Heart left ventricle (tissue), 16 donors: ENCODE measurements around the gene PCDH15. TPM values are rescaled to one million over a fixed set of nuclear protein-coding genes. Genes with fewer than 3 reads are reported as not detected.

Source experiments
- ATAC-seq, 4 donors: fragments of 200-7000 bp; cut with Tn5 transposase; one replicate each; pipeline ENCODE4 v1.9.1; 2020 to 2022; ENCODE audit warnings: moderate library complexity in 4 of 4, mild to moderate bottlenecking in 3 of 4, moderate number of reproducible peaks in 1 of 4
- DNase-seq, 5 donors: peaks; one replicate each; pipeline ENCODE4 v3.0.0-alpha.2; 2020
- H3K27ac ChIP-seq, 12 donors: fragments of 200-600 bp; sonication (generic) in 4 of 12; one replicate each; pipeline versions ENCODE4 v1.5.0 to v1.8.0; 2016 to 2022; ENCODE audit warnings: mild to moderate bottlenecking in 2 of 12
- H3K27me3 ChIP-seq, 9 donors: fragments of 200-600 bp; sonication (generic) in 2 of 9; one replicate each; pipeline versions ENCODE4 v1.5.1 to v1.8.0; 2016 to 2022; ENCODE audit warnings: mild to moderate bottlenecking in 3 of 9
- H3K36me3 ChIP-seq, 9 donors: fragments of 200-600 bp; sonication (generic) in 2 of 9; one replicate each; pipeline versions ENCODE4 v1.5.0 to v1.8.0; 2018 to 2022; ENCODE audit warnings: mild to moderate bottlenecking in 2 of 9
- H3K4me1 ChIP-seq, 12 donors: fragments of 200-600 bp; sonication (generic) in 4 of 12; one replicate each; pipeline versions ENCODE4 v1.5.0 to v1.8.0; 2016 to 2022; ENCODE audit warnings: mild to moderate bottlenecking in 3 of 12
- H3K4me3 ChIP-seq, 12 donors: fragments of 200-600 bp; sonication (generic) in 4 of 12; one replicate each; pipeline versions ENCODE4 v1.5.0 to v1.8.0; 2017 to 2022; ENCODE audit warnings: mild to moderate bottlenecking in 9 of 12, moderate library complexity in 4 of 12
- H3K9me3 ChIP-seq, 12 donors: fragments of 200-600 bp; sonication (generic) in 4 of 12; one replicate each; pipeline versions ENCODE4 v1.5.0 to v1.8.0; 2016 to 2022; ENCODE audit warnings: mild to moderate bottlenecking in 1 of 12
- CTCF ChIP-seq, 12 donors: fragments of 200-600 bp; sonication (generic) in 4 of 12; IDR thresholded peaks; one replicate each; pipeline versions ENCODE4 v1.5.0 to v1.8.0; 2018 to 2022; ENCODE audit warnings: antibody characterized with exemption in 12 of 12, mild to moderate bottlenecking in 5 of 12
- POLR2A ChIP-seq, 2 donors: fragments of 450-650 bp; IDR thresholded peaks; one replicate each; pipeline ENCODE4 v1.6.1; 2017; ENCODE audit warnings: antibody characterized with exemption in 2 of 2, mild to moderate bottlenecking in 2 of 2, moderate library complexity in 2 of 2
- whole genome bisulfite sequencing, 4 donors: extraction: QIAGEN DNeasy Blood & Tissue Kit in 2 of 4; methylation state at CpG; one replicate each; pipeline versions ENCODE4 v1.1.5 to v1.1.7; 2013 to 2018; 5-methylcytosine and 5-hydroxymethylcytosine counted together
- intact Hi-C, 10 donors: fragments of 100-400 bp; cut with DNase I; formaldehyde crosslinking; loops; one replicate each; pipeline versions ENCODE4 v1.11.1 to v1.14.2; 2022
- polyA plus RNA-seq, 2 donors: library from polyadenylated mRNA; stranded (reverse); fragments of 200-250 nt; gene quantifications; one replicate each; pipeline ENCODE4 v1.2.3, GENCODE V29; 2013
- total RNA-seq, 9 donors: library from RNA; depleted of rRNA in 2 of 9; stranded (reverse); fragments of >200 nt in 2 of 9; fragmentation: NEBNext Ultra II Directional in 3 of 9; extraction: Animal tissue kit (Norgen Biotek cat#: 25700) in 3 of 9; gene quantifications; one replicate each; pipeline versions ENCODE4 v1.1.0 to v1.2.4, GENCODE V29; 2016 to 2023
- donor health status: ischemic (EF 13 %, LVEDD 7.1; RV severe dilation, severe dysfunction).
- donor health status: healthy with polysubstance abuse.
- donor health status: DM: no; HTN: yes; CAD: no.
- donor health status: DM: no; HTN: no; CAD: no.
- donor health status: ischemic (EF 25% LVEDD 6.9; RV normal size, moderate dysfunction).
- donor health status: ischemic (EF 25% LVEDD 5.7; RV mildly dilated, moderate dysfunction).
- donor health status: healthy.
- donor health status: DM: yes; HTN: yes; CAD: no.
- donor health status: ischemic (EF 35%, LVEDD 5.7; RV mildly dilated, moderate dysfunction).
- donor health status: nonischemic (EF 11% LVEDD 7.7; RV severe dilation, severe dysfunction).
- donor health status: DM: yes; HTN: yes; CAD: no.
- donor health status: PGD.
- donor health status: ischemic (EF 29% LVEDD 5.4; RV normal size, mild dysfunction).
- donor health status: nonischemic (EF 23%, LVEDD 6.1; RV moderate dilation, normal function).

PCDH15 gene
- total and polyA plus RNA-seq, 11 donors, result 0.04 to 0.93 (median 0.13) TPM; not detected in 3

- no peaks in the 10 kb centered on the region for H3K9me3 ChIP-seq
- no peaks in the 10 kb centered on the region for H3K4me1 ChIP-seq
- TF ChIP-seq POLR2A (IDR thresholded peaks at IDR 0.05), result no peak
- TF ChIP-seq CTCF (IDR thresholded peaks at IDR 0.05), result no peak
- no peak overlapping the region for H3K27ac ChIP-seq
- no peak overlapping the region for H3K4me3 ChIP-seq
- no peaks in the 10 kb centered on the region for H3K27me3 ChIP-seq
- DNase-seq, result no peak
- no peak for ATAC-seq
- intact Hi-C loops, result no loop called here
- H3K36me3 ChIP-seq, result no peaks in the 10 kb centered on the region
Observed at GRCh38 chr10:54666192-54666591, 134.8 kb downstream of the PCDH15 start.

GRCh38 chr10:54665095-54665494 is 135.9 kb downstream of the PCDH15 start:
- Histone ChIP-seq H3K4me1 (no peaks in the 10 kb centered on the region), H3K27ac (no peak overlapping the region), H3K36me3 (no peaks in the 10 kb centered on the region), H3K4me3 (no peak overlapping the region), H3K9me3 (no peaks in the 10 kb centered on the region), H3K27me3 (no peaks in the 10 kb centered on the region)
- DNase-seq, result no peak
- no peak for ATAC-seq
- intact Hi-C loops, result no loop called here
- TF ChIP-seq CTCF (IDR thresholded peaks at IDR 0.05), result no peak
- no peak for TF ChIP-seq POLR2A (IDR thresholded peaks at IDR 0.05)

GRCh38 chr10:54660397-54660796 is 140.6 kb downstream of the PCDH15 start:
- Histone ChIP-seq H3K36me3 (no peaks in the 10 kb centered on the region), H3K27me3 (no peaks in the 10 kb centered on the region), H3K9me3 (peaks cover 0 to 9% (median 0%) of the 10 kb centered on the region in 12 donors), H3K27ac (no peak overlapping the region), H3K4me3 (no peak overlapping the region), H3K4me1 (no peaks in the 10 kb centered on the region)
- ATAC-seq (no peak), DNase-seq (no peak)
- TF ChIP-seq POLR2A (IDR thresholded peaks at IDR 0.05), result no peak
- intact Hi-C loops, result no loop called here

GRCh38 chr10:54656643-54657042 is 144.4 kb downstream of the PCDH15 start:
- no peak for TF ChIP-seq POLR2A (IDR thresholded peaks at IDR 0.05)
- TF ChIP-seq CTCF (IDR thresholded peaks at IDR 0.05), result no peak
- peaks cover 0 to 9% (median 0%) of the 10 kb centered on the region in 12 donors for H3K9me3 ChIP-seq
- DNase-seq (no peak), ATAC-seq (no peak)
- H3K27me3 ChIP-seq, result no peaks in the 10 kb centered on the region
- intact Hi-C loops, result no loop called here
- no peaks in the 10 kb centered on the region for H3K36me3 ChIP-seq
- no peaks in the 10 kb centered on the region for H3K4me1 ChIP-seq
- 85 to 95% (median 87%) methylated on average over 2 of the region's 2 CpGs for WGBS, 4 donors
- H3K4me3 ChIP-seq, result no peak overlapping the region
- no peak overlapping the region for H3K27ac ChIP-seq

- ATAC-seq (no peak), DNase-seq (no peak)
- TF ChIP-seq CTCF (IDR thresholded peaks at IDR 0.05) (no peak), POLR2A (IDR thresholded peaks at IDR 0.05) (no peak)
- Histone ChIP-seq H3K9me3 (peaks cover 0 to 9% (median 0%) of the 10 kb centered on the region in 12 donors), H3K27me3 (no peaks in the 10 kb centered on the region), H3K4me3 (no peak overlapping the region), H3K36me3 (no peaks in the 10 kb centered on the region), H3K4me1 (no peaks in the 10 kb centered on the region), H3K27ac (no peak overlapping the region)
- intact Hi-C loops, result no loop called here
- WGBS, 4 donors, result 50 to 83% (median 72%) methylated on average over 2 of the region's 2 CpGs
Observed at GRCh38 chr10:54653518-54653917, 147.5 kb downstream of the PCDH15 start.
